Osteoblast (primary cell): ENCODE results near the gene LGR6. TPM values are rescaled to one million over a fixed set of nuclear protein-coding genes. Genes with fewer than 3 reads are reported as not detected.
A peak's percentile ranks its signal among the peaks of the same experiment; 100 is the strongest.

Source experiments
- DNase-seq: peaks from one replicate; pipeline ENCODE4 v3.0.0; 2011; ENCODE audit warnings: low spot score, mixed read lengths; ENCODE audit not compliant: insufficient read length; ENCODE audit errors: missing footprints
- H2AFZ ChIP-seq: 2 replicates; pipeline ENCODE4 v1.6.0; 2011; ENCODE audit warnings: mild to moderate bottlenecking, low read length
- H3K27ac ChIP-seq: 2 replicates; pipeline ENCODE4 v1.5.1; 2011; ENCODE audit warnings: mild to moderate bottlenecking, low read depth, low read length, moderate library complexity
- H3K27me3 ChIP-seq: 2 replicates; pipeline ENCODE4 v1.6.0; 2012; ENCODE audit warnings: mild to moderate bottlenecking, control low read depth, inconsistent platforms, low read length, moderate library complexity; ENCODE audit not compliant: insufficient read depth
- H3K36me3 ChIP-seq: 2 replicates; pipeline ENCODE4 v1.5.1; 2011; ENCODE audit warnings: mild to moderate bottlenecking, low read length, control low read depth, moderate library complexity; ENCODE audit not compliant: insufficient read depth
- H3K4me1 ChIP-seq: 2 replicates; pipeline ENCODE4 v1.5.1; 2011; ENCODE audit warnings: mild to moderate bottlenecking, low read length, control low read depth, moderate library complexity; ENCODE audit not compliant: insufficient read depth
- H3K4me2 ChIP-seq: 2 replicates; pipeline ENCODE4 v1.6.0; 2011; ENCODE audit warnings: mild to moderate bottlenecking, low read length; ENCODE audit not compliant: insufficient read depth
- H3K4me3 ChIP-seq: fragments of 200-600 bp; sonication (generic); 3 replicates; pipeline ENCODE4 v1.5.1; 2012; ENCODE audit warnings: mild to moderate bottlenecking, low read length, inconsistent platforms; ENCODE audit not compliant: insufficient read depth
- H3K79me2 ChIP-seq: 2 replicates; pipeline ENCODE4 v1.6.0; 2012; ENCODE audit warnings: mild to moderate bottlenecking, low read length, control low read depth, inconsistent platforms; ENCODE audit not compliant: insufficient read depth
- H3K9me3 ChIP-seq: 2 replicates; pipeline ENCODE4 v1.5.1; 2011; ENCODE audit warnings: low read depth, low read length, control low read depth
- H4K20me1 ChIP-seq: 2 replicates; pipeline ENCODE4 v1.6.0; 2012; ENCODE audit warnings: mild to moderate bottlenecking, low read length, control low read depth; ENCODE audit not compliant: insufficient read depth
- total RNA-seq: library from RNA; depleted of rRNA; stranded (reverse); fragments of >200 nt; gene quantifications from 2 replicates; pipeline ENCODE4 v1.2.3, GENCODE V29; 2012
- TF ChIP-seq, protein P1 (sequence below): IDR thresholded peaks from 2 replicates; pipeline ENCODE4 v1.5.1; 2011; ENCODE audit warnings: mild to moderate bottlenecking, low read depth, low read length, moderate library complexity; ENCODE audit errors: extremely low read depth

Gene LGR6
- total RNA-seq, 1 donor, result not detected

DNA sequence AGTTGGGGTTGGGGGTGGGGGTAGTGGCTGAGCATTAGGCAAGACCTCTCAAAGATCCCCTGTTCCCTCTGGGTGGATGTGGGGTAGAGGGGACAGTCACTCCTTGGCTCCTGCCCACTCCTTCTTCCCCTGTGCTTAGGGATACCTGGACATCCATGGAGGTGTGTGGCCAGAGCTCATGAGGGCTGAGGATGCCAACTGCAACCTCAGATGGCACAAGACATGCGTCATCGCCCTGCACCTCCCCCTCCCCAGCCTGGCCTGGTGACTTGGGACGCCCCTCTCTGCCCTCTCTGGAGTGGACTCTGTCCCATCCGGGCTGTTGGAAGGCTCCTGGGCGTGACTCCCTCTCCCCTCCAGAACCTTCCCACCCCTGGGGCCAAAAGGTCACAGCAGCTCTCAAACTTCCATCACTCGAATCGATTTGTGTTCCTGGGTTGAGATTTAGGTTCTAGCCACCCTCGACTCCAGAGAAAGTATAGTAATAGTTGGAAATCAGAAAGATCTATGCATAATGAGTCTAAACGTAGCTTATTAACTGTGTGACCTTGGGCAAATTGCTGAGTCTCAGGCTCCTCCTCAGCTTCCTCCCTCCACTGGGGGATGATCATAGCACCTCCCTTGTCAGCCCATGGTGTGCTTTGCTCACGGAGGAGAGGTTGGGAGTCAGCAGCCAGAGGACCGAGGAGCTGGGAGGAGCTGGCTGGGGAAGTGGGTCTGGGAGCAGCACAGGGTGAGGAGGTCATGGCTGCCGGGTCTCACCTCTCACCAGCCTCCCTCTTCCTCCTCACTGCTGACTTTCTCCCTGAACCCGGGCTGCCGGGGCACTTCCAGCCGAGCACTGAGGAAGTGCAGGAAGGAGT is 30.9 kb upstream of the LGR6 start:
- H3K27me3 ChIP-seq, result peaks cover 2% of the 10 kb centered on the region
- no peaks in the 10 kb centered on the region for H3K79me2 ChIP-seq
- H2AFZ ChIP-seq, result no peak overlapping the region
- no peak overlapping the region for H3K4me2 ChIP-seq
- no peaks in the 10 kb centered on the region for H3K36me3 ChIP-seq
- no peaks in the 10 kb centered on the region for H3K4me1 ChIP-seq
- TF ChIP-seq, protein P1, sequence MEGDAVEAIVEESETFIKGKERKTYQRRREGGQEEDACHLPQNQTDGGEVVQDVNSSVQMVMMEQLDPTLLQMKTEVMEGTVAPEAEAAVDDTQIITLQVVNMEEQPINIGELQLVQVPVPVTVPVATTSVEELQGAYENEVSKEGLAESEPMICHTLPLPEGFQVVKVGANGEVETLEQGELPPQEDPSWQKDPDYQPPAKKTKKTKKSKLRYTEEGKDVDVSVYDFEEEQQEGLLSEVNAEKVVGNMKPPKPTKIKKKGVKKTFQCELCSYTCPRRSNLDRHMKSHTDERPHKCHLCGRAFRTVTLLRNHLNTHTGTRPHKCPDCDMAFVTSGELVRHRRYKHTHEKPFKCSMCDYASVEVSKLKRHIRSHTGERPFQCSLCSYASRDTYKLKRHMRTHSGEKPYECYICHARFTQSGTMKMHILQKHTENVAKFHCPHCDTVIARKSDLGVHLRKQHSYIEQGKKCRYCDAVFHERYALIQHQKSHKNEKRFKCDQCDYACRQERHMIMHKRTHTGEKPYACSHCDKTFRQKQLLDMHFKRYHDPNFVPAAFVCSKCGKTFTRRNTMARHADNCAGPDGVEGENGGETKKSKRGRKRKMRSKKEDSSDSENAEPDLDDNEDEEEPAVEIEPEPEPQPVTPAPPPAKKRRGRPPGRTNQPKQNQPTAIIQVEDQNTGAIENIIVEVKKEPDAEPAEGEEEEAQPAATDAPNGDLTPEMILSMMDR, result no peak
- no peak overlapping the region for H3K4me3 ChIP-seq
- H3K9me3 ChIP-seq, result no peaks in the 10 kb centered on the region
- DNase-seq, result peak; percentile 84
- no peaks in the 10 kb centered on the region for H4K20me1 ChIP-seq
- no peak overlapping the region for H3K27ac ChIP-seq

- no peaks in the 10 kb centered on the region for H3K4me1 ChIP-seq
- no peaks in the 10 kb centered on the region for H3K36me3 ChIP-seq
- no peak overlapping the region for H3K27ac ChIP-seq
- peak; percentile 65 for DNase-seq
- no peaks in the 10 kb centered on the region for H4K20me1 ChIP-seq
- no peak overlapping the region for H3K4me3 ChIP-seq
- H2AFZ ChIP-seq, result no peak overlapping the region
- peaks cover 2% of the 10 kb centered on the region for H3K27me3 ChIP-seq
- H3K9me3 ChIP-seq, result no peaks in the 10 kb centered on the region
- TF ChIP-seq, protein P1, result no peak
- H3K79me2 ChIP-seq, result no peaks in the 10 kb centered on the region
- no peak overlapping the region for H3K4me2 ChIP-seq
Observed at GRCh38 chr1:202163281-202164270, 30.0 kb upstream of the LGR6 start.

- Histone ChIP-seq H3K36me3 (no peaks in the 10 kb centered on the region), H3K4me1 (no peaks in the 10 kb centered on the region), H3K79me2 (no peaks in the 10 kb centered on the region), H3K27ac (no peak overlapping the region), H2AFZ (no peak overlapping the region), H3K4me3 (no peak overlapping the region), H4K20me1 (no peaks in the 10 kb centered on the region), H3K4me2 (no peak overlapping the region), H3K9me3 (no peaks in the 10 kb centered on the region), H3K27me3 (peaks cover 2% of the 10 kb centered on the region)
- peak; percentile 91 for DNase-seq
- TF ChIP-seq, protein P1, result no peak
Observed at GRCh38 chr1:202164271-202165037, 29.1 kb upstream of the LGR6 start.
